NCI-H1694 treated with DMSO at 0.1 percent for 48 hours (cell line): Measurements from ENCODE around the gene NIPAL4.

Experiments
- DNase-seq: peaks from one replicate; lab custom pipeline; 2025; lab: John Stamatoyannopoulos, UW

NIPAL4 gene

GRCh38 chr5:157486221-157486681 lies 26.2 kb downstream of the NIPAL4 start:
- DNase-seq, result no peak

GRCh38 chr5:157486861-157487260 lies 26.8 kb downstream of the NIPAL4 start:
- no peak for DNase-seq

DNA sequence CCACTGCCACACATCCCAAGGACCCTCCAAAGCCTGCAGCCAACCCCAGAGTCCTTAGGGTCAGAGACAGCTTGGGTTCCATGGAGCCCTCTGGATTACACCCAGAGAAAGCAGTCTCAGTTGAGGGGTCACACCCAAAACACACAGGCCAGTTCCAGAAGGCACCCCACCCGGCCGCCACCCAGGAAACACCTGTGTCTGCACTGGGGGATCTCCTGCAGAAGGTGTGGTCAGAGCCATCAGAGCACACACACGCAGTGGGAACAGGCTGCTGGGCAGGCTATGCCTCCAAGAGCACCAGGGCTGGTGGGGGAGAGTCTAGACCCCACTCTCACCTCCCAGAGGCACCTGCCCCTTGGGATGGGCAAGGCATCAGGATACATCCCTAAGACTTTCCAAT lies 27.3 kb downstream of the NIPAL4 start:
- DNase-seq, result no peak

GRCh38 chr5:157491471-157491995 lies 31.5 kb downstream of the NIPAL4 start:
- DNase-seq, result no peak

GRCh38 chr5:157492886-157493285 lies 32.9 kb downstream of the NIPAL4 start:
- DNase-seq, result no peak

DNA sequence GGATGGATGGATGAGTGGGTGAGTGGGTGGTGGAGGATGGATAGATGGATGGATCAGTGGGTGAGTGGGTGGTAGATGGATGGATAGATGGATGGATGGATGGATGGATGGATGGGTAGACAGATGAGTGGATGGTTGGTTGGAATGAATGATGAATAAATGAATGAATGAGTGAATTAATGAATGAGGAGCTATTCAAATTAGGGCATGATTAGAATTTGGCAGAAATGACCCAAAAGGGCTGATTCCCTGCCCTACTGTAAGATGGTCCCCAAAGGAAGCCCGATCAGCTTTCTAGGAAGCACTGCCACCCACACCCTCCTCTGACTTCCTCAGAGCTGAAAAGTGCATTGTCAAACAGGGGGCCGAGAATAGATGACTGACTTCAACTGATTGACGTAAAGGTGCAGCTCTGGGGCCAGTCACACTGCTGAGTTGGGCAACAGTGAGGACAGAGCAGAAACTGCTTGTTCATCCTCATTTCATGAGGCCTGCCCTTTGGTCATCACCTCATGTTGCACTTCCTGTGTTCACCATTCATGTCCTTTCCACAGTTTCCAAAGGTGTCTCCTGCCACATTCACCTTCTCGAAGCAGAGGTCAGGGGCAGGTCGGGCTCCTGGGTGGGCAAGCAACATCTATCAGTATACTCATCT lies 34.3 kb downstream of the NIPAL4 start:
- no peak for DNase-seq

DNA sequence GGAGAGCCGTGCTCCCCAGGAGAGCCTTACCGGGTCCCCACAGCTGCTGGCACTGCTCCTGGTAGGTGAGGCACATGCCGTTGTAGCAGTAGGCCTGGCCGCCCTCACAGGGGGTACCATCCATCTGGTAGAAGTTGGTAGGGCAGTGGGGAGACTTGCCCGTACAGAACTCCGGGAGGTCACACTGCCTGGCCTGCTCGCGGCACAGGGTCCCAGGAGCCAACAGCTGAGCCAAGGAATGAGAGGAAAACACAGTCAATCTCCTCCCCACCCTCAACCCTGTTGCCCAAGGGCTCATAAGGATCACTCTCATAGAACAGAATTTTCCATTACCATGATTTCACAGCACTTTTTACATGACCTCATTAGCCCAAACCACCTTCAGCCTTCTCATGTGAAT lies 36.9 kb downstream of the NIPAL4 start:
- no peak for DNase-seq

DNA sequence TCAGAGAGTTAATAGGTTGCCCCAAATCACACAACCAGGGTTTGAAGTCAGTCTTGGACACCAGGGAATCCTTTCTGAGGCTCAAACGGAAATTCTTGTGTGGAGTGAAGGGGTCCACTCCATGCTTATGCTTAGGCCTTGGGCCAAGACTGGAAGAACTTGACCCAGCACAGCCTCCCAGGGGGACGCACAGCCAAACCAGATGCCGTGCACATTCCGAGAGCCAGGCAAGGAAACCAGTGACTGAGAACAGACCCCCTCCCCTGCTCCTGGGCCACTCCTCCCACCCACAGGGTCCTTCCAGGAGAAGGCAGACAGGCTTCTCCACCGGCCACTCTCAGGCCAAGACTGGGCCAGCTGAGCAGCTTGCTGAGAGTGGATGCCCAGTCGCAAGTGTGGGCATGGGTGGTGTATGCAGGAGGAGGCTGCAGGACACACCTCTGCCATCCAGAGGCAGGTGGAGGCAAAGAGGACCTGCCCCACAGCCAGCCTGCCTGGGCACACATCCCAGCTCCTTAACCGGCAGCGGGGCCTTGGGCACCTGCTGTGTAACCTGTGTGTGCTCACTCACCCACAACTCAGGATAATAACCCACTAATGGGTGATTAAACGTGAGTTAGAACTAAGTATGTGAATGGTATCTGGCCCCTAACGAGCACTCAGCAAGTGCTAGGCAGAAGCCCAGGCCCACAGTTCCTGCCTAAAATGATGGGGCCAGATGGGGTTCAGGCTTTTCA lies 38.0 kb downstream of the NIPAL4 start:
- no peak for DNase-seq

- no peak for DNase-seq
These were observed 42.2 kb downstream of the NIPAL4 start for GRCh38 chr5:157502143-157502647.

DNA sequence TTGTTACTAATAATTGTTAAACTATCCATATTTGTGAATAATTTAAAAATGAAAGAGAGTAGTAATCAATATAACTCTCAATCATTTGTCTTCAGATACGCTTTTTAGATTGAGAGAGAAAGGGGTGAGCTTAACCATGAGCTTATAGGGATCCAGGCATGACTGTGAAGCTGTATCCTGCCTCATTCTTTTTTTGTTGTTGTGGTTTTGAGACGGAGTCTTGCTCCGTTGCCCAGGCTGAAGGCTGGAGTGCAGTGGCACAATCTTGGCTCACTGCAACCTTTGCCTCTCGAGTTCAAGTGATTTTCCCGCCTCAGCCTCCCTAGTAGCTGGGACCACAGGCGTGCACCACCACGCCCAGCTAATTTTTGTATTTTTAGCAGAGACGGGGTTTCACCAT lies 44.0 kb downstream of the NIPAL4 start:
- no peak for DNase-seq

DNA sequence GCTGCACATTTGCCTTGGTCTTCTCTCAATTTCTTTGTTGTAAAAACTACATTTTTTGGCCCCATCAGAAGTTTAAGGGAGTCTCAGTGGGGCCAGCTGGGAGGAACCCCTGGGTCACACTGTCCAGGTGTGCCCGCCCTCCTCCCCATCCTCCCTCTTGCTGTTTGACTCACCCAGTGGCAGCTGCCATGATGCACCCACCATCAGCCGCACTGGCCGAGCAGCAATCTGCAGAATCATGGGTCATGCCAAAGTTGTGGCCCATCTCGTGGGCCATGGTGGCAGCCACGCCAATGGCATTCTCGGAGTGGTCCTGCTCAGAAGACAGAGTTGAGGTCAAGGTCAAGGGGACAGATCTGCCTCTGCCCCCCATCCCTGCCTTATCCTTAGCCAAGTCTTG lies 45.5 kb downstream of the NIPAL4 start:
- DNase-seq, result no peak

GRCh38 chr5:157506066-157506590 lies 46.1 kb downstream of the NIPAL4 start:
- no peak for DNase-seq

DNA sequence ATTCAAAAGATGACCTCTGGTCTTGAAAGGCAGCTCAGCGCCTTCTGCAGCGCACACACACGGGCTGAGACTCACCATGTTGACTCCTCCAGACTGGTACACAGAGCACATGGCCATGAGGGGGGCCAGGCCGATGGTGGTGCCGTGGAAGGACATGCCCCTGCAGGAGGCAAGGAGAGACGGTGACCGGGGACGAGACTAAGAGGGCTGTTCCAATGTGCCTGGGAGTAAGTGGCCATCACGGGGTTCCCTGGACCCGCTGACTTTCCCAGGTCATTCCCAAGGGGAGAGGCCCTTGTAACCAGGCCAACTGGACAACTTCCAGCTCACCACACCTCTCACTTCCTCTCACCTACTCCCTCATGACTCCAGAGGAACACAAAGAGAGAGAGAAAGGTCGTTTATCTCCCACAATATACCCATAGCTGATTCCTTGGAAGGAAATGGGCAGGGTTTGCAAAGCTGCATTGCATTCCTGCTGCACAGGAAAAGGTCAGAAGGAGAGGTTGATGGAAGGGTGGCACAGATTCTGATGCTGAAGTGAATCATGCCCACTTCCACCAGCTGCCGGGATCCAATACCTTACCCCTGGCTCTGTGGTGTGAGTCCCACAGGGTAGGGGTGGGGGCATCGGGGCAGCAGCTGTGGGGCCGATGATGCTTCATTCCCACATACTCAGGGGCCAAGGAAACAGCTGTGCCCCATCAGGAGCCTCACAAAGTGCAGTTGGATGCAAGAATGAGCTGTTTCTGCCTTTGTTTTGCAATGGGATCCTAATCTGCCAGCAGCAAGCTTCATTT lies 47.2 kb downstream of the NIPAL4 start:
- DNase-seq, result no peak

DNA sequence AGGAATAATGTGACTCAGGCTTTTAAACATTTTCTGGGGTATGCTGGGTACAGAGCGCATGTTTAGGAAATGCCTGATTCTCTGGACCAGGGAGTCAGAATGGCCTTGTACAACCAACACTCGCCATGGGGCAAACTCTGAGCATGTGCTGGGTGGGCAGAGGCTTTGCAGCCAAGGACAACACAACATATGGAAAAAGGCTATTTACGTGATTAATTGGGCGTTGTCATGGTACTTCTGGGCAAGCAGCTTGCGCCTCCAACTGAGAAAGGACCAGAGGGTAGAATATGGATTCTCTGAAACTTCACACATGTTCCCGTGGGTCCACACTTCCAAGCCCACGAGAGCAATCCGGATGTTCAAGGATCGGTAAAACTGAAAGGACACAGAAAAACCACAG lies 49.1 kb downstream of the NIPAL4 start:
- DNase-seq, result no peak

- no peak for DNase-seq
These were observed 49.6 kb downstream of the NIPAL4 start for GRCh38 chr5:157509587-157509986.

DNA sequence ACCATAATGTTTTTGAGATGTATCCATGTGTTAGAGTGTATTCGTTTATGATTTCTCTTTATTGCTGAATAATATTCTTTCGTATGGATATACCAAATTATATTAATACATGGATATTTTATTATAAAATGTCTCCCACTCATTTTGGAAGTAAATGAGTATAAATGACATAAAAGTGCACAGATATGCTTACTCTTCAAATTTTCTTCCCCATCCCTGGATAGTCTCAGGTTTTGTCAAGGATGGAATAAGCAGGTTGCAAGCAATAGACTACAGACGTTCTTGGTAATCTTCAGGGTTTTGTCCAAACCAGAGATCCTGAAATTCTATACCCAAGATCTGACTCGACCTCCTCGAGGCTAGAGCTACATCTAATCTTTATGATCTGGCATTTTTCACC lies 50.7 kb downstream of the NIPAL4 start:
- DNase-seq, result no peak

- no peak for DNase-seq
These were observed 51.9 kb downstream of the NIPAL4 start for GRCh38 chr5:157511651-157512644.

GRCh38 chr5:157513182-157513581 lies 53.2 kb downstream of the NIPAL4 start:
- no peak for DNase-seq

GRCh38 chr5:157514974-157515373 lies 55.0 kb downstream of the NIPAL4 start:
- no peak for DNase-seq

DNA sequence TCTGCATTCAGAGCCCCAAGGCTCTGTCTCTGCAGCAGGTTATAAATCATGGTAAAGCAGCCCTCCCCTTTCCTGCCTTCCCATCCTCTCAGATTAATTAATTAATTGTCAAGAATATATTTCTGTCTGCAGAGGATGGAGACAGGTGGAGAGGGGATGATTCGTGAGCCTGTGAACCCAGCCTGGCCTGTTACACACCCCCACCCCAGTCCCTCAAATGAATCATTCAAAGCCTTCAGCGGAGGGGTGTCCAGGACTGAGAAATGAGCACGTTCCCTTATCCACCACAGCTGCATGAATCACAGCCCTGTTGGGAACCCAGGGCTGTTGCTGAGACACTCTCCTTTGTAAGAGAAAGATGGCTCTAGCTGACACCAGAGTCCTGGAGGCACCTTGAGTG lies 56.0 kb downstream of the NIPAL4 start:
- DNase-seq, result no peak
